Testis (tissue), 2 donors: ENCODE data around the gene ATP5F1C.

ENCODE experiments used
- POLR2A ChIP-seq: fragments of 450-650 bp; IDR thresholded peaks from one replicate; pipeline ENCODE4 v1.6.1; 2017; ENCODE audit warnings: antibody characterized with exemption, mild to moderate bottlenecking, moderate library complexity
- TF ChIP-seq, protein P1 (sequence below), 3 experiments: fragments of 450-650 bp in 2 of 3; fragments of 200-600 bp in 1 of 3; sonication (generic) in 1 of 3; IDR thresholded peaks; one replicate each; pipeline ENCODE4 v1.5.1; 2016 to 2019; ENCODE audit warnings: antibody characterized with exemption in 3 of 3, mild to moderate bottlenecking in 2 of 3, moderate library complexity in 1 of 3

- TF ChIP-seq, protein P1, sequence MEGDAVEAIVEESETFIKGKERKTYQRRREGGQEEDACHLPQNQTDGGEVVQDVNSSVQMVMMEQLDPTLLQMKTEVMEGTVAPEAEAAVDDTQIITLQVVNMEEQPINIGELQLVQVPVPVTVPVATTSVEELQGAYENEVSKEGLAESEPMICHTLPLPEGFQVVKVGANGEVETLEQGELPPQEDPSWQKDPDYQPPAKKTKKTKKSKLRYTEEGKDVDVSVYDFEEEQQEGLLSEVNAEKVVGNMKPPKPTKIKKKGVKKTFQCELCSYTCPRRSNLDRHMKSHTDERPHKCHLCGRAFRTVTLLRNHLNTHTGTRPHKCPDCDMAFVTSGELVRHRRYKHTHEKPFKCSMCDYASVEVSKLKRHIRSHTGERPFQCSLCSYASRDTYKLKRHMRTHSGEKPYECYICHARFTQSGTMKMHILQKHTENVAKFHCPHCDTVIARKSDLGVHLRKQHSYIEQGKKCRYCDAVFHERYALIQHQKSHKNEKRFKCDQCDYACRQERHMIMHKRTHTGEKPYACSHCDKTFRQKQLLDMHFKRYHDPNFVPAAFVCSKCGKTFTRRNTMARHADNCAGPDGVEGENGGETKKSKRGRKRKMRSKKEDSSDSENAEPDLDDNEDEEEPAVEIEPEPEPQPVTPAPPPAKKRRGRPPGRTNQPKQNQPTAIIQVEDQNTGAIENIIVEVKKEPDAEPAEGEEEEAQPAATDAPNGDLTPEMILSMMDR (IDR thresholded peaks at IDR 0.05) = no peak
- no peak for TF ChIP-seq POLR2A
Observed at GRCh38 chr10:7792541-7792940, 4.6 kb downstream of the ATP5F1C start.
